Activated effector memory CD4-positive, alpha-beta T cell treated with anti-CD3 and anti-CD28 coated beads, Interleukin-2, amount 50 U/mL, for 16 hours (primary cell): Measurements from ENCODE around the gene CIITA.
A peak's percentile ranks its signal among the peaks of the same experiment; 100 is the strongest.

ENCODE experiments used
- DNase-seq: peaks from one replicate; pipeline ENCODE4 v3.0.0-alpha.2; 2020

CIITA gene

GRCh38 chr16:10852948-10853347 is 24.1 kb upstream of the CIITA start:
- DNase-seq: no peak

DNA sequence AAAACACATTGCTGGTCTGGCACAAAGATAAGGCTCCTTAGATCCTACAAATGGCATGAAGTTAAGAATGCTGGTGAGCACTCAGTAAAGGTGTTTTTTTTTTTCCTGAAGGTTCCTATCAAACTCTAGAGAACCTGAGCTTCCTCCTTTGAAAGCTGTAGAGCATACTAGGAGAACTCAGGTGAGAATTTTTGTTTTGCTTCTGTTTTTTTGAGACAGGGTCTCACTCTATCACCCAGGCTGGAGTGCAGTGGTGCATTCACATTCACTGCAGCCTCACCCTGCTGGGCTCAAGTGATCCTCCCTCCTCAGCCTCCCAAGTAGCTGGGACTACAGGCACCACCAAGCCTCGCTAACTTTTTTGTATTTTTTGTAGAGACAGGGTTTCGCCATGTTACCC is 21.0 kb upstream of the CIITA start:
- DNase-seq: no peak

DNA sequence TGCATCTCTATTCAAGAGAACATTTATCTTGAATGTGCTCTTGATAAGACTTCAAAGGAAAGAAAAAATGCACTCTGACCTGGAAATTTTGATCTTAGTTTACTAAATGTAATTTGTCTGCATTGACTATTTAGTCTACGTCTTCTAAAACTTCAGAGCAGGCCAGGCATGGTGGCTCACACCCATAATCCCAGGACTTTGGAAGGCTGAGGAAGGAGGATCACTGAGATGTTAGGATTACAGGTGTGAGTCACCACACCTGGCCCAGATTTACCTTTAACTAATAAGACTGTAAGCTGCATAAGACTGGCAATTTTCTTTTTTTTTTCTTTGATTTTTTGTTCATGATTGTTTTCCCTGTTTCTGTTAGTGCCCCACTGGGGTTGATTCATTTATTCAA is 18.8 kb upstream of the CIITA start:
- no peak for DNase-seq

DNA sequence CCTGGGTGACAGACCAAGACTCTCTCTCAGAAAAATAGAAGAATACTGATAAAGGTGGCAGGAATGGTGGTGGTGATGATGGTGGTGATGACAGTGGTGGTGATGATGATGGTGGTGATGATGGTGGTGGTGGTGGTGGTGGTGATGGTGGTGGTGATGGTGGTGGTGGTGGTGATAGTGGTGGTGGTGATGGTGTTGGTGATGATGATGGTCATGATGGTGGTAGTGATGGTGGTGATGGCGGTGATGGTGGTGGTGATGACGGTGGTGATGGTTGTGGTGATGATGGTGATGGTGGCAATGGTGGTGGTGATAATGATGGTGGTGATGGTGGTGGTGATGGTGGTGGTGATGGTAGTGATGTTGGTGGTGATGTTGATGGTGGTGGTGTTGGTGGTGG is 18.0 kb upstream of the CIITA start:
- DNase-seq: peak; percentile 6

GRCh38 chr16:10859658-10860057 is 17.3 kb upstream of the CIITA start:
- peak; percentile 8 for DNase-seq

GRCh38 chr16:10862438-10862837 is 14.6 kb upstream of the CIITA start:
- DNase-seq: no peak

- peak; percentile 52 for DNase-seq
Observed at GRCh38 chr16:10865991-10866966, 10.7 kb upstream of the CIITA start.

GRCh38 chr16:10867199-10867598 is 9.8 kb upstream of the CIITA start:
- no peak for DNase-seq

- DNase-seq: peak; percentile 31
Observed at GRCh38 chr16:10868104-10868595, 8.9 kb upstream of the CIITA start.

DNA sequence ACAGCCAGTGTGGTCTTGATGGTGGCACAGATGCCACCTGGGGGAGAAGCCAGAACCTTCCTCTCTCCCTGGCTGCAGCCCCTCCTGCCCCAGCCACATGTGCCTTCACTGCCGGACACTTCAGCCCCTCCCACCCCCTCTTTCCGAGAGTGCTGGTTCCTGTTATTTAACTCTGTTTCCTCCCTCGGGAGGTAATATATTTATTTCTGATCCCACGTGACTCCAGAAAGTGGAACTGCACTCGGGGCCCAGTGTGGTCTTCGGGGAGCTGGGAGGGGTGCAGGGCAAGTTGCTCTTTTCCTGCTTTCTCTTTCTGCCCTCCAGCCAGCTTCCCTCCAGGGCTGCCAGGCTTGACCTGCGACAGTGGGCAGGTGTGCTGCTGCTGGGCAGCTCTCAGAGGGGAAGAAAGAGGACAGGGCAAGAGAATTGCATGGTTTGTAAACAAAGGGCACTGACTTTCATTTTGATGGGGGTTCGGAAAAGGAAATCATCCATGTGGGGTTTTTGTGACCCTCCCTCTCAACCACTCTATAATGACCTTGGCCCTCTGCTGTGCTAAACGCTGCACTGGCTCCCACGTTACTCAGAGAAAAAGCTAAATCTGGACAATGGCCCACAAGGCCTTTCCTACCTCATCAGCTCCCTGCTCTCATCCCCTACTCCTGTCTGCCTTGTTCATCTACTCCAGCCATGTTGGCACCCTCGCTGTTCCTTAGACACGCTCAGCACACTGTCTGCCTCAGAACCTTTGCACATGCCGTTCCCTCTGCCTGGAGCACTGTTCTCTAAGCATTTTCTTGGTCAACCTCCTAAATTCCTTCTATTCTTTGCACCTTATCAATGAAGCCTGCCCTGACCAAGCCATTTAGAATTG is 8.2 kb upstream of the CIITA start:
- DNase-seq: peak; percentile 54

- peak; percentile 55 for DNase-seq
Observed at GRCh38 chr16:10870137-10870776, 6.7 kb upstream of the CIITA start.

GRCh38 chr16:10870808-10871156 is 6.2 kb upstream of the CIITA start:
- no peak for DNase-seq

DNA sequence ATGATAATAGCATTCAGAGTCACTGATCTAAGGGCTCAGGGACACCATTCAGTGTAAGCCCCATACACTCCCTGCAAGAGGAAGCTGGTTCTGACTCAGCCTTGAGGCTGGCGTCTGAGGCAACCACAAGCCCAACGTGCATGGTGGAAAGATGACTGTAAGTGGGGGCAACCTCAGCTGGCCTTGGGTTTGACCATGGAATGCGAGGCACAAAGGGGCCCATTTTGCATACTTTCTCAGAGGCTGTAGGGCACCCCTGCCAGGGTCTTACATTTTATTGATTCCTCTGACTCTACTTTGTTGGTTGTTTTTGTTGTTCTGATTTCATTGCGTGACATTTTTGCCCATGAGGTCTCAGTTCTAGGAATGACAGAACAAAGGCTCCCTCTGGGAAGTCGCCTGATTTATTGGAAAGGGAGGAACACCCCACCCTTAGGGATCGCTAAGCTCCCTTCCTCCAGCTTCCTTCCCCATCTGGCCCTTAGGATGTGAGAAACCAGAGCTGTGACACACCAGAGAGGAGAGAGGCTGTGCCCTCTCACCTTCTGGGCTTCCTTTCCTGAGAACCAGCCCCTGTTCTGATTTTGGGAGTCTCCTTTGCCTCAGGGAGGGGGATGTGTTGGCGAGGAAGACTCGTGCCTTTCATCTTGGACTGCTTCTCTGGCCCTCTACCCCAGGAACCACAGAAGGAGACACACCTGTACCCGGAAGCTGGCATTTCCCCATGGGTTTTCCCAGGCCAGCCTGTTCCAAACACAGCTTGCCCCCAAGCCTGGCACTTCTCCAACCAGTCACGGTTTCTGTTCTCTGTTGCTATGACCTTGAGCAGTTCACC is 5.6 kb upstream of the CIITA start:
- DNase-seq: peak; percentile 81

DNA sequence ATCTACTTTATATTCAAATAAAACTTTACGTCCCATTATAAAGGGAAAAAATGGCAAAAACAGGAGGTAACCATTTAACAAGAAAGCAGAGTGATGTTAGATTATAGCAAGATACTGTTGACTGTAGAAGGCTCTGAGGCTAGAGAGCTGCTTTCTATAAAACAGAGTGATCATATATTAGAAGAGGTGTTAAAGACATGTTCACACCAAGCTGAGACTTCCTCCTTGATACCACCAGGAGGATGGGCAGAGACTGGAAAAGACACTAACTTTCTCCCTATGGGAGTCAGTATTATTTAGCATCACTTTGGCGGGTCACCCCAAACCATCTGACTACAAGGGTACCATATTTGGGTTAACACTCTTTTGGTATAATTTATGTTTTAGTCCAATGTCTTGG is 687 bp upstream of the CIITA start:
- no peak for DNase-seq

- DNase-seq: no peak
Observed at GRCh38 chr16:10877472-10877946, 507 bp downstream of the CIITA start.

- no peak for DNase-seq
Observed at GRCh38 chr16:10878328-10878643, 1.3 kb downstream of the CIITA start.

GRCh38 chr16:10878644-10879501 is 1.9 kb downstream of the CIITA start:
- peak; percentile 68 for DNase-seq

DNA sequence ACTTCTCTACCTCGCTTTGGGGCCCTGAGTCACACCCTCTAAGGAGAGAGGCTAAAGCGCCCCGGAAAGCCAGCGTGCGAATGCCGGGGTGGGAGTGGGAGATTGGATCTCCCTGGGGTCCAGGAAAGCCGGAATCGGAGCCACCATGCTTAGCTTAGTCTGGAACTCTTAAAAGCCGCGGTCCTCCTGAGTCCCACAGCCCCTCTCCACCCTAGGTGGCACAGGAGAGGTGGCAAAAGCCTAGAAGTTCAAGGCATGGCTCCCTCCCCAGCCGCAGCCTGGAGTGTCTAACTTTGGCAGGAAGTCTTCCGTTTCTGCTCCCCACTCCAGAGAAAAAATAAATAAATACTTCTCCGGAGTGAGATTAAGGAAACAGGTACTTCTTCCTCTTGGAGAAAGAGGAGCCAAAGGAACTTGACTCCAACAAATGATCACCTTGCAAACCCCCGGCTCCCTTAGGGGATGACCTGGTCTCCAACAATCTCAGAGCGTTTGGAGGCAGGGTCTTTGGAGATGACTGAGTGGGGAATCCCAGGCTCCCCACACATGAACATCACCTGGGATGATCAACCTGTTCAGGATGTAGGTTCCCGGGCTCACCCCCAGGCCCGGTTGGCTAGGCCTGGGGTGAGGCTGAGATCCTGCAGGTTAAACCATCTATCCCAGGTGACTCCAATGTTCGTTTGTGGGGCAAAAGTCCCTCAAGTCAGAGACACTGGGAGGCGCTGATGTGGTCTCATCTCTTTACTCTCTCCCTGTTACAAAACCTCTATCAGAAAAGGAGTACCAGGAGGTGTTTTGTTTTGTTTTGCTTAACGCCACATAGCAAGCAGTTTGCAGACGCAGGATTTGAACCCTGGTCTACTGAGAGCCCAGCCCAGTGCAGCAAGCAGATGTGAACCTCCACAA is 2.9 kb downstream of the CIITA start:
- no peak for DNase-seq

DNA sequence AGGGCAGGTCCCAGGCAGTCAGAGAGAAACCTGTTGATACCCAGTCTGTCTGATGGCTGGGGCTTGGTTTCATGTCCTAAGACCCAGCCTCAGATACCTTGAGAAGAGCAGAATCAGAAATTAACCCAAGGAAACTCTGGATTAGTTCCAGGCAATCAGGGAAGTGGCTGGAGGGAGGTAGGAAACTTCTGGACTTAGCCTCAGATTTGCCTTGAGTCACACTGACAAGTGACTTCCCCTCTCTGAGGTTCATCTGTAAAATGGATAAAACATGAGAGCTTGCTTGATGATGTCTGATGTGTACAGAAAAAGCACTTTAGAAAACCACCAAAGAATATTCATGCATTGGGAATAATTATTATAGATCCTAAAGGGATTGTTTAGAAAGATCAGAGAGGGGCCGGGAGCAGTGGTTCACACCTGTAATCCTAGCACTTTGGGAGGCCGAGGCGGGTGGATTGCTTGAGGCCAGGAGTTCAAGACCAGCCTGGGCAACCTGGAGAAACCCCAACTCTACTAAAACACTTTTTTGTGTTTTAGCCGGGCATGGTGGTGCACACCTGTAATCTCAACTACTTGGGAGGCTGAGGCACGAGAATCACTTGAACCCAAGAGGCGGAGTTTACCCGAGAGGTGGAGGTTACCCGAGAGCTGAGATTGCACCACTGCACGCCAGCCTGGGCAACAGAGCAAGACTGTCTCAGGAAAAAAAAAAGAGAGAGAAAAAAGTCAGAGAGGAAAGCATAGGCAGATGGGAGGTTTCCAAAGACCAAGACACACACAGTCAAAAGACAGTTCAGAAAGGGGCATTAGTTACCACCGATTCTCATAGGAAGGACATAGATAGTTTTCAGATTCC is 3.8 kb downstream of the CIITA start:
- DNase-seq: no peak
